Activated naive CD4-positive, alpha-beta T cell (primary cell): ENCODE measurements around the gene MAS1.

ENCODE experiments used
- DNase-seq, 4 experiments: peaks; one replicate each; lab custom pipeline; 2025; lab: John Stamatoyannopoulos, UW

The MAS1 gene

DNA sequence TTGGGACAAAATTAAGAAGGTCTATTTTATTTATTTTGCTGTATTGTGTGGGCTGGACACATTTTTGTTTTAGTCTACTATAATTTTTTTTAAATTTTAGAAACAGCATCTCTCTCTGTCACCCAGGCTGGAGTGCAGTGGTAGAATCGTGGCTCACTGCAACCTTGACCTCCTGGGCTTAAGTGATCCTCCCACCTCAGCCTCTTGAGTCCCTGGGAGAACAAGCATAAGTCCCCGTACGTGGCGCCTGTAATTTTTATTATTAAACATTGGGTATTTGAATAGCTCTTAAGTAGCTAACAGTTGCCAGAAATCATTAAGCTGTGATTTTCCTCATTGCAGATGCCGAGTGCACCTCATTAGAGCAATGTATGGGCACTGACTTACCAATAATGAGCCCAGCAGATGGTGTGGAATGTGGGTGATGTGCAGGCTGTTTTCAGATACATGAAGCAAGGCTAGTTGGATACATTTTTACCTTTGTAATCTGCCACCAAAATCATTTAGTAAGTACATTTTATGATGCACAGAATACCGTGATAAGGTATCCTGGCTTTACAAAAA is 10.3 kb upstream of the MAS1 start:
- DNase-seq: no peak

GRCh38 chr6:159884720-159885119 is 6.1 kb upstream of the MAS1 start:
- no peak for DNase-seq

DNA sequence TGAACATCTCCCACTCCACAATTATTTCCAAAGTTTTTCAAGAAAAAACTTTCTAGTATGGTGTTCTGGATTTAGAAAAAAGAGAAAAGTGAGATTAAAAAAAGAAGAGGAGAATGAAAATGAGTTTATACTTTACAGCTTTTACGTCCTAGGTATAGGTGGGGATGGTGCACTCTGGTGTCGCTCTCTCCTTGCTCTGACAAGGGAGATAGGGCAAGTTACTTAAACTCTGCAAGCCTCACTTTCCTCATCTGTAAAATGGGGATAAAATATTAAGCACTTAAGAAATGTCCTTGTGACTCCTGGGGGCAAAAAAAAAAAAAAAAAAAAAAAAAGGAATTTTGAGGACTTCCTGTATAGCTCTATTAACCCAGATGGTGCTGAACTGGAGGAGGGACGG is 4.5 kb upstream of the MAS1 start:
- DNase-seq: no peak

- DNase-seq: no peak
These were observed 3.6 kb upstream of the MAS1 start for GRCh38 chr6:159887146-159887545.

- DNase-seq: no peak
These were observed 3.0 kb upstream of the MAS1 start for GRCh38 chr6:159887761-159888160.

DNA sequence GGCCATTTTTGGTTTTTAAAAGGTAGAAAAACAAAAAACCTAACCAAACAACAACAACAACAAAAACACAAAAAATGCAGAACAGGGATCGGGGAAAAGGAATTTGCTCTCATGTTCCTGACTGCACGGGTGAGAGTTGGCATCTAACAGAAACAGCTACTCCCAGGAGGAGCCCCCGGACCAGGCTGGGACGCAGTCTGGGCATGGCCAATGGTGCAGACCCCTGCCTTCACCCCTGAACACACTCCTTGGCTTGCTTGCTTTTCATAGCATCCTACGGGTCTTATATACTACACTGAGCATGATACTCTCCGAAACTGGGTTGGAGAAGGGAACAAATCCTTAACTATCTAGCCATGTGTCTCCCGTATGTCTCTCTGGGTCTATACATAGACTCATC is 587 bp upstream of the MAS1 start:
- no peak for DNase-seq

- no peak for DNase-seq
These were observed 1.3 kb downstream of the MAS1 start for GRCh38 chr6:159892053-159892452.

- no peak for DNase-seq
These were observed 2.3 kb downstream of the MAS1 start for GRCh38 chr6:159893064-159893463.

DNA sequence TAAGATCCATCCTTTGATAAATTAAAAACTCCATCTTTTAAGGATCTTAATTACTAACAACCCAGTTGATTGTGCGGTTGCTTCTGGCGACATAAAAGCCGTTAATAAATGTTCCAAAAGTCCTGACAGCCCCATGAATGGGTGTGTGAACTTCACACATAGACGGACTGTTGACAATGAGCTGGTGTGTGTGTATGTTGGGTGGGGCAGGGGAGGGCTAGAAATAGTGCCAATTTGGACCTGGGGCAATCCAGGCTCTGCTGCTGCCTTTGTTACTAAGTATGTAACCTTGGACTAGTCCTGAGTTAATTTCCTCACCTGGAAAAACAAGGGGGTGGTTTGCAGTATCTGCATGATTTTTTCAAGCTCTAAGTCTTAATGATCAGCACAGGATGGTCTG is 4.2 kb downstream of the MAS1 start:
- no peak for DNase-seq

DNA sequence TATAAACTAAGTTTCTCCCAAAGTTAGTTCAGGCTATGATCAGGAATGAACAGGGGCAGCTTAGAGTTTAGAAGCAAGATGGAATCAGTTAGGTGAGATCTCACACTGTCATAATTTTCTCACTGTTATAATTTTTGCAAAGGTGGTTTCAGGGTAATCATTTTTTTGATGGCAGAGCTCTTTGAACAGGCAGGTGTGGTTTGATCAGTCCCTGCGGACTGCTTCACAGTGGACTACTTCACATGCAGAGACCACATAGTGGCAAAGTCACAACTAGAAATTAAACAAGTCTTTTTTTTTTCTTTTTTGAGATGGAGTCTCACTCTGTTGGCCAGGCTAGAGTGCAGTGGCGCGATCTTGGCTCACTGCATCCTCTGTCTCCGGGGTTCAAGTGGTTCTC is 6.8 kb downstream of the MAS1 start:
- no peak for DNase-seq

DNA sequence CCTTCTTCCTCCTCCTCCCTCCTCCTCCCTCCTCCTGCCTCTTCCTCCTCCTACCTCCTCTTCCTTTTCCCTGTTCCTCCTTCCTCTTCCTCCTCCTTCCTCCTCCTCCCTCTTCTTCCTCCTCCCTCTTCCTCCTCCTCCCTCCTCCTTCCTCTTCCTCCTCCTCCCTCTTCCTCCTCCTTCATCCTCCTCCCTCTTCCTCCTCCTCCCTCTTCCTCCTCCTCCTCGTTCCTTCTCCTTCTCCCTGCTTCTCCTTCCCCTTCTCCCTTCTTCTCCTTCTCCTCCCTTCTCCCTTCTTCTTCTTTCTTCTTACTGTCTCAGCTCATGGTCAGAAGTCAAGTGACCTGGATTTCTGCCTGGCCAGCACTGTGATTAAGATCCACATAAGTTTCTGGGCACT is 7.7 kb downstream of the MAS1 start:
- DNase-seq: no peak

DNA sequence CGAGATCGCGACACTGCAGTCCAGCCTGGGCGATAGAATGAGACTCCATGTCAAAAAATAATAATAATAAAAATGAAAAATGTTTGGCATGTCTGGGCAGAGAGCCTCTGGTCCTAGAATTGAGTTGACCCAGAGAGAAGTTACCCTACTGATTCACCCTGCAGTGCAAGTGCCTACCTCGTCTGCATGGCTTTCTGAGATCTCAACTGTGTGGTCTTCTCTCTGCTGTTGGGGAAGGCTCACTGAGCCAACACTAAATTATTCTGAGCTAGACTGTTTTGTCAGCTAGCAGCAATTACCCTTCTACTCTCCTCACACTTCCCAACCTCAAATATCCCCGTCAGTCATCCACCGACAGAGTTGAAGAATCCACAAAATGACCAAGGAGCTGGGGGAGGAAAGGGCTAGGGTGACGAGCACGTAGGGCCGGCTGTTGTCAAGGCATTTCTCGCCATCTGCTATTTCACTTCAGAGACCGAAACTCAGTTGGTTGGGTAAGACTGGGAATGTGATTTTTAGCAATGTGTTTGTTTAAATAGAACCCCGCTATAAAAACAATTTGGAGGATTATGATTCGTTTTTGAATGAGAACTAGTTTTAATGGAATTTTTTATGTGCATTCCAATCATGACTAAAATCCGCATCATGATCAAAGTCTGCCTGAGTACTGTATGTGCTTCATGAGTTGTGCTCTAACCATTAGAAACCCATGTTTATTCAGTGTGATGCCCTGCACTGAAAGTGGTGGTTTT is 9.4 kb downstream of the MAS1 start:
- DNase-seq: no peak

DNA sequence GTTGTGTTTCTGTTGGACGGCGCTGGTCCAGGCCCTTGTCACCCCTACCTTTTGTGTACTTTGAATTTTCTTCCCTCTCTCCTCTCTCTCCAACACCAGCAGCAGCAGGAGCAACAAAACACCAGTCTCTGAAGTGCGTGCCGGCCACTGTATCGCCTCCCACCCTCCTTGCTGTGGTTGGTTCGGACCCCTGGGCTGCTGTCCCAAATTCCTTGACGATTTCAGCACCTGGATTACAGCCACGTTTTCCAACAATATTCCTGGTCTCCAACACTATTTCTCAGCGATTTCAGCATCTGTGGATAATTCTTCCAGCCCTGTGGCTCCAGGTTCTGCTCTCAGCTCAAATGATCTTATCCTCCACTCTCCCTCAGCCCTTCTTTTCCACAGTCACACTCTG is 11.8 kb downstream of the MAS1 start:
- no peak for DNase-seq

GRCh38 chr6:159904497-159904911 is 13.7 kb downstream of the MAS1 start:
- DNase-seq: no peak

GRCh38 chr6:159906400-159906799 is 15.6 kb downstream of the MAS1 start:
- DNase-seq: no peak

- no peak for DNase-seq
These were observed 17.7 kb downstream of the MAS1 start for GRCh38 chr6:159908535-159908934.

GRCh38 chr6:159908979-159909378 is 18.2 kb downstream of the MAS1 start:
- DNase-seq: no peak

GRCh38 chr6:159910342-159910741 is 19.6 kb downstream of the MAS1 start:
- no peak for DNase-seq

GRCh38 chr6:159913375-159913774 is 22.6 kb downstream of the MAS1 start:
- DNase-seq: no peak

DNA sequence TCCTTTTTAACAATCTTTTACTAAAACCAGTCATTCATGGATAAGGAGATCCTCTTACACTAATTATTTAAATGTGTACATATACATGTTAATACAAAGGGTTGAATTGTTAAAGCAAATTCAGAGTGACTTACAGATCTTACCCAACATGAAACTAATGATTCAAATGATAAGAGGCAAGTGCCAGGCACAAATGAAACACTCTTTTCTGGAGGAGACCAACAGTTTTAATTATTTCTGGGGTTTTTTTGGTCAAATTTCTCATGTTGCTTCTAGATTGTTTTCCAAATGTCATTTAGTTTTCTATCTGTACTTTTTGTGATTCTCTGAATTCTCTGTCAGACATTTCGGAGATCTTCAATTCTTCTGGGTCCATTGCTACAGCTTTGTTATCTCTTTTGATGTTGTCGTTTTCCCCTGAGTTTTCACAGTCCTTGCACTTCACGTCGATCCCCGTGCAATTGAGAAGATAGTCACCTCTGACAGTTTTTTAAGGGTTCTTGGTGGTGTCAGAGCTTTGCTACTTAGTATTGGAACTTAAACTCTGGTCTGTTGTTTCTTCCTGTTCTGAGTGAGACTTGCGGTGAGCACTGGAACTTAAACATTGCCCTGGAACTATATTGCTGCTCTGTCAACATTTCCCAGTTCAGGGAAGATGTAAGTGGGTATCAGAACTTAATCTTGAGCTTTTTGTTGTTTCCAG is 23.2 kb downstream of the MAS1 start:
- DNase-seq: no peak

- no peak for DNase-seq
These were observed 23.8 kb downstream of the MAS1 start for GRCh38 chr6:159914565-159914923.

GRCh38 chr6:159915397-159915796 is 24.6 kb downstream of the MAS1 start:
- no peak for DNase-seq

GRCh38 chr6:159916237-159916636 is 25.4 kb downstream of the MAS1 start:
- DNase-seq: no peak

- no peak for DNase-seq
These were observed 26.0 kb downstream of the MAS1 start for GRCh38 chr6:159916752-159917151.
